K562 (cell line): ENCODE data around the gene SCAMP2. TPM values are rescaled to one million over a fixed set of nuclear protein-coding genes. Genes with fewer than 3 reads are reported as not detected.

Experiments used
- PHF20 ChIP-seq: fragments of 450-650 bp; IDR thresholded peaks from 2 replicates; pipeline ENCODE4 v1.6.1; 2018; ENCODE audit not compliant: partially characterized antibody
- POLR2A ChIP-seq: fragments of 450-650 bp; conservative IDR thresholded peaks from 2 replicates; pipeline ENCODE4 v1.6.1; 2016
- POLR2AphosphoS2 ChIP-seq: IDR thresholded peaks from 2 replicates; pipeline ENCODE4 v1.6.1; 2012; ENCODE audit warnings: low read length, improper control_type of control experiment
- POLR2AphosphoS5 ChIP-seq: IDR thresholded peaks from 2 replicates; pipeline ENCODE4 v1.6.1; 2011; ENCODE audit warnings: mild to moderate bottlenecking, low read depth, low read length, moderate library complexity; ENCODE audit not compliant: control insufficient read depth, insufficient read depth
- ZNF668 ChIP-seq: fragments of 250-450 bp; sonication (Bioruptor Pico); IDR thresholded peaks from 2 replicates; pipeline ENCODE4 v1.8.0; 2022; ENCODE audit warnings: mild to moderate bottlenecking, inconsistent platforms
- polyA plus RNA-seq, 8 experiments: library from polyadenylated mRNA; depleted of rRNA in 4 of 8; stranded (reverse) in 5 of 8; unstranded in 3 of 8; fragments of >200 nt; fragmentation: Nextera tagmentation in 2 of 8; fragmentation: Illumina TruSeq in 1 of 8; extraction: Ambion mirVana in 2 of 8; extraction: Trizol in 1 of 8; gene quantifications; 2 replicates each; pipeline versions ENCODE4 v1.2.1 to v1.2.3, GENCODE V29; 2011 to 2014; ENCODE audit warnings: inconsistent platforms in 1 of 8, missing spikeins in 1 of 8
- total RNA-seq, 7 experiments: library from RNA; depleted of rRNA in 6 of 7; stranded (reverse); fragments of >200 nt in 6 of 7; fragmentation: Illumina TruSeq in 2 of 7; extraction: Trizol in 2 of 7; gene quantifications; 2 replicates each; pipeline versions ENCODE4 v1.2.1 to v1.2.3, GENCODE V29; 2011 to 2021; ENCODE audit warnings: low replicate concordance in 1 of 7
- TF ChIP-seq, protein P1 (sequence below), 2 experiments: IDR thresholded peaks; 2 replicates each; pipeline ENCODE4 v1.6.1; 2012; ENCODE audit warnings: improper control_type of control experiment in 2 of 2, low read depth in 2 of 2, low read length in 2 of 2, borderline replicate concordance in 1 of 2
- TF ChIP-seq, protein P2 (sequence below): fragments of 200-800 bp; sonication (Bioruptor generic); IDR thresholded peaks from 2 replicates; pipeline ENCODE4 v1.6.1; 2017; ENCODE audit warnings: missing genetic modification characterization, missing compliant biosample characterization
- TF ChIP-seq, protein P3 (sequence below): conservative IDR thresholded peaks from 2 replicates; pipeline ENCODE4 v1.6.1; 2011; ENCODE audit warnings: low read depth, mild to moderate bottlenecking, low read length; ENCODE audit not compliant: control insufficient read depth
- TF ChIP-seq, protein P4 (sequence below): sonication (generic); formaldehyde crosslinking; IDR thresholded peaks from 2 replicates; pipeline ENCODE4 v1.9.0; 2022; ENCODE audit warnings: mild to moderate bottlenecking, missing genetic modification reagents

The SCAMP2 gene
- total and polyA plus RNA-seq, 9 of the 15 experiments (the other 6 are each of a cell fraction or from before 2014, with no cell fraction given) = 5.9 to 61.1 (median 20.1) TPM

DNA sequence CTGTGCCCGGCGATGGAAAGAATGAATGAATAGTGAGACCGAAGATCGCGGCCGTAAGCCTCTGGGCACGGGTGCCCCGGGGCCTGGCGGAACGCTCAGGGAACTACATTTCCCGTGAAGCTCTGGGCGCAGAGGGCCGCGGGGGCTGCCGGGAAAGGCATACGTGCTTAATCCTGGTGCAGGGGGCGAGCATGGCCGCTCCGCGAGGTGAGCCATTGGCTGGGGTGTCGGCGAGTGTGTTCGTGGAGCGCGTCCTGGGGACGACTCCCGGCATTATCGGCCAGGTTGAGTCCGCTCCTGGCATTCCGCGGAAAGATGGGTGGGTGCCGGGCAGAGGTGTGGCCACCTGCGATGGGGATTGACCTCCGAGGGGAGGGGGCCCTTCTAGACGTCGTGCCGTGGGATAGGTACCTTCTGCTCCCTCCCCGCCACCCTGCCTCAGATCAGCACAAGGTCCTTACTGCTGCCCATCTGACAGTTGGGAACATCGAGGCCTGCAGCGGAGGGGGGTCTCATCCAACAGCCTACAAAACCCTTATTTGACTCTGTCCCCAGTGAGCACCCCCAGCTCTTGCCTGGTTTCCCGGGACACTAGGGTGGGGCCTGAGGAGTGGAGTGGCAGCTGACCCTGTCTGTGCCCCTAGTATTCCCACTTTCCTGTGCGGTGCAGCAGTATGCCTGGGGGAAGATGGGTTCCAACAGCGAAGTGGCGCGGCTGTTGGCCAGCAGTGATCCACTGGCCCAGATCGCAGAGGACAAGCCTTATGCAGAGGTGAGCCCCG lies 16.9 kb upstream of the SCAMP2 start, which contains the start of gene MPI (continued):
- TF ChIP-seq, protein P1, sequence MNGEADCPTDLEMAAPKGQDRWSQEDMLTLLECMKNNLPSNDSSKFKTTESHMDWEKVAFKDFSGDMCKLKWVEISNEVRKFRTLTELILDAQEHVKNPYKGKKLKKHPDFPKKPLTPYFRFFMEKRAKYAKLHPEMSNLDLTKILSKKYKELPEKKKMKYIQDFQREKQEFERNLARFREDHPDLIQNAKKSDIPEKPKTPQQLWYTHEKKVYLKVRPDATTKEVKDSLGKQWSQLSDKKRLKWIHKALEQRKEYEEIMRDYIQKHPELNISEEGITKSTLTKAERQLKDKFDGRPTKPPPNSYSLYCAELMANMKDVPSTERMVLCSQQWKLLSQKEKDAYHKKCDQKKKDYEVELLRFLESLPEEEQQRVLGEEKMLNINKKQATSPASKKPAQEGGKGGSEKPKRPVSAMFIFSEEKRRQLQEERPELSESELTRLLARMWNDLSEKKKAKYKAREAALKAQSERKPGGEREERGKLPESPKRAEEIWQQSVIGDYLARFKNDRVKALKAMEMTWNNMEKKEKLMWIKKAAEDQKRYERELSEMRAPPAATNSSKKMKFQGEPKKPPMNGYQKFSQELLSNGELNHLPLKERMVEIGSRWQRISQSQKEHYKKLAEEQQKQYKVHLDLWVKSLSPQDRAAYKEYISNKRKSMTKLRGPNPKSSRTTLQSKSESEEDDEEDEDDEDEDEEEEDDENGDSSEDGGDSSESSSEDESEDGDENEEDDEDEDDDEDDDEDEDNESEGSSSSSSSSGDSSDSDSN (IDR thresholded peaks at IDR 0.05; ENCODE audit: borderline replicate concordance in 1 of 2, low read depth in 2 of 2, low read length in 2 of 2) = 0 out of 4 replicates have a peak, but pooled peaks of 1 of the 2 experiments have one; percentile 16
- TF ChIP-seq, protein P2, sequence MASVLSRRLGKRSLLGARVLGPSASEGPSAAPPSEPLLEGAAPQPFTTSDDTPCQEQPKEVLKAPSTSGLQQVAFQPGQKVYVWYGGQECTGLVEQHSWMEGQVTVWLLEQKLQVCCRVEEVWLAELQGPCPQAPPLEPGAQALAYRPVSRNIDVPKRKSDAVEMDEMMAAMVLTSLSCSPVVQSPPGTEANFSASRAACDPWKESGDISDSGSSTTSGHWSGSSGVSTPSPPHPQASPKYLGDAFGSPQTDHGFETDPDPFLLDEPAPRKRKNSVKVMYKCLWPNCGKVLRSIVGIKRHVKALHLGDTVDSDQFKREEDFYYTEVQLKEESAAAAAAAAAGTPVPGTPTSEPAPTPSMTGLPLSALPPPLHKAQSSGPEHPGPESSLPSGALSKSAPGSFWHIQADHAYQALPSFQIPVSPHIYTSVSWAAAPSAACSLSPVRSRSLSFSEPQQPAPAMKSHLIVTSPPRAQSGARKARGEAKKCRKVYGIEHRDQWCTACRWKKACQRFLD (CRISPR knock-in tag) = peak; percentile 93
- TF ChIP-seq ZNF668 (CRISPR knock-in tag) (peak; percentile 71; the same call in 1 of the 2 replicates), POLR2A (peak; percentile 96), POLR2AphosphoS2 (peak; percentile 56; the same call in 1 of the 2 replicates), PHF20 (peak; percentile 53), POLR2AphosphoS5 (peak; percentile 52)
- TF ChIP-seq, protein P3, sequence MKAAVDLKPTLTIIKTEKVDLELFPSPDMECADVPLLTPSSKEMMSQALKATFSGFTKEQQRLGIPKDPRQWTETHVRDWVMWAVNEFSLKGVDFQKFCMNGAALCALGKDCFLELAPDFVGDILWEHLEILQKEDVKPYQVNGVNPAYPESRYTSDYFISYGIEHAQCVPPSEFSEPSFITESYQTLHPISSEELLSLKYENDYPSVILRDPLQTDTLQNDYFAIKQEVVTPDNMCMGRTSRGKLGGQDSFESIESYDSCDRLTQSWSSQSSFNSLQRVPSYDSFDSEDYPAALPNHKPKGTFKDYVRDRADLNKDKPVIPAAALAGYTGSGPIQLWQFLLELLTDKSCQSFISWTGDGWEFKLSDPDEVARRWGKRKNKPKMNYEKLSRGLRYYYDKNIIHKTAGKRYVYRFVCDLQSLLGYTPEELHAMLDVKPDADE = peak; percentile 98
- TF ChIP-seq, protein P4, sequence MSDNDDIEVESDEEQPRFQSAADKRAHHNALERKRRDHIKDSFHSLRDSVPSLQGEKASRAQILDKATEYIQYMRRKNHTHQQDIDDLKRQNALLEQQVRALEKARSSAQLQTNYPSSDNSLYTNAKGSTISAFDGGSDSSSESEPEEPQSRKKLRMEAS = peak; percentile 69
